Natural killer cell (primary cell): ENCODE data around the gene AIF1L. TPM values are rescaled to one million over a fixed set of nuclear protein-coding genes. Genes with fewer than 3 reads are reported as not detected.
A peak's percentile ranks its signal among the peaks of the same experiment; 100 is the strongest.
"Not testable (repeated sequence)": the region's sequence is repeated elsewhere in the genome, so short reads cannot be mapped to it uniquely, and the experiment has no call there.

ENCODE experiments used
- ATAC-seq, 3 donors: fragments of 150-1000 bp in 2 of 3; fragments of 200-7000 bp in 1 of 3; cut with Tn5 transposase; 1 replicate in 1 of 3; 2 replicates in 2 of 3; pipeline ENCODE4 v1.10.0; 2021; ENCODE audit warnings: mild to moderate bottlenecking in 2 of 3, moderate library complexity in 2 of 3
- DNase-seq, 2 donors: peaks; one replicate each; pipeline versions ENCODE4 v3.0.0 to v3.0.0-alpha.2; 2013 to 2021; ENCODE audit warnings: mixed read lengths in 1 of 2
- H3K27ac ChIP-seq: one replicate; pipeline ENCODE4 v1.5.1; 2013; ENCODE audit warnings: mild to moderate bottlenecking, low read length
- H3K27me3 ChIP-seq: one replicate; pipeline ENCODE4 v1.6.1; 2013; ENCODE audit warnings: low read length; ENCODE audit not compliant: control insufficient read depth, insufficient read depth
- H3K36me3 ChIP-seq: one replicate; pipeline ENCODE4 v1.6.1; 2013; ENCODE audit warnings: low read length; ENCODE audit not compliant: control insufficient read depth, insufficient read depth
- H3K4me1 ChIP-seq: one replicate; pipeline ENCODE4 v1.6.1; 2013; ENCODE audit warnings: low read length; ENCODE audit not compliant: control insufficient read depth, insufficient read depth
- H3K4me3 ChIP-seq: one replicate; pipeline ENCODE4 v1.5.1; 2013; ENCODE audit warnings: low read length
- H3K9me3 ChIP-seq: one replicate; pipeline ENCODE4 v1.6.1; 2013; ENCODE audit warnings: low read length; ENCODE audit not compliant: control insufficient read depth, insufficient read depth
- H3K27ac Mint-ChIP-seq, 2 donors: one replicate each; pipeline ENCODE4 v1.8.0; 2022; ENCODE audit warnings: mild to moderate bottlenecking in 2 of 2, mixed read lengths in 2 of 2, moderate library complexity in 1 of 2
- H3K27me3 Mint-ChIP-seq, 2 donors: one replicate each; pipeline ENCODE4 v1.8.0; 2022; ENCODE audit warnings: low read depth in 2 of 2, mixed read lengths in 2 of 2
- H3K36me3 Mint-ChIP-seq: one replicate; pipeline ENCODE4 v1.8.0; 2022; ENCODE audit warnings: mixed read lengths
- H3K4me1 Mint-ChIP-seq, 2 donors: one replicate each; pipeline ENCODE4 v1.8.0; 2022; ENCODE audit warnings: mixed read lengths in 2 of 2
- H3K4me3 Mint-ChIP-seq: one replicate; pipeline ENCODE4 v1.8.0; 2022; ENCODE audit warnings: mild to moderate bottlenecking, moderate library complexity, mixed read lengths
- H3K9me3 Mint-ChIP-seq, 2 donors: one replicate each; pipeline ENCODE4 v1.8.0; 2022; ENCODE audit warnings: mixed read lengths in 2 of 2
- WGBS: methylation state at CpG from one replicate; pipeline ENCODE4 v1.1.7; 2013; ENCODE audit warnings: missing lambda C conversion rate; ENCODE audit not compliant: insufficient coverage; 5-methylcytosine and 5-hydroxymethylcytosine counted together
- intact Hi-C: fragments of 100-400 bp; cut with micrococcal nuclease; formaldehyde crosslinking; loops from one replicate; pipeline ENCODE4 v1.14.2; 2022
- total RNA-seq, 4 donors: library from RNA; stranded (reverse); fragments of 120-200 nt in 1 of 4; gene quantifications; one replicate each; pipeline versions ENCODE4 v1.2.3 to v1.2.4, GENCODE V29; 2013 to 2022
- TF ChIP-seq, protein P1 (sequence below): fragments of 200-600 bp; IDR thresholded peaks from one replicate; pipeline ENCODE4 v1.8.0; 2022; ENCODE audit warnings: antibody characterized with exemption

The AIF1L gene
- total RNA-seq, 3 donors from 2014 or later (not counting 1 experiment from before 2014, with no cell fraction given) = not detected

DNA sequence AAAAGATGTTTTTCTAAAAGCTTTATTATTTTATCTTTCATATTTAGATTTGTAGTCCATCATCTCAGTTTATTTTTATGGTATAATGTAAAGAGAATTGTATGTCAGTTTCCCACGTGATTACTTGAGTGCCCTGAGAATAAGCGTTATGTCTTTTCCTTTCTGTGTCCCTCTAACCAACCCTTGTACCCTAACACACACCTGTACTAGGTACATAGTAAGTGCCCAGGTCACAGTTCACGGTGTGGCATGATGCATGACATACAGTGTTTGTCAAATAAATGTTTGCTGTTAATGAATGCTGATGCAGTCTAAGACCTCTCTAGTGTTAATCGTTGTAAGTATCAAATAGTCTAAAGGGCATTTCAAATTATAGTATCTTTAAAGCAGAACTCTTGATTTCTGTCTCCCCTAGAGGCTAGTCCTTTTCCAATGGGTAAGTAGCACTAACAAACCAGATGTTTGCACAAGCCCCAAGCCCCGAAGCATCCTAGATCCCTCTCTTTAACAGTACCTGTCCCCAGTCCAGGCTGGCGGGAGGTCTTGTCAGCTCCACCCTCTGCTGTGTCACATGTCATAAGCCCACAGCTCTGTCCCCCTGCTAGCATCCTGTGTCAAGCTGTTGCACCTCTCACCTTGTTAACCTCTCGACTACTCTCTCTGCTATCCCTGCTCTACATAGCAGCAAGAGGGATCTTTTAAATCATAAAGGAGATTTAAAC, 52.8 kb downstream of the AIF1L start:
- DNase-seq = no peak
- ATAC-seq = peak; percentile 47 to 70 (median 54)
- 74% methylated on average over 7 of the region's 7 CpGs for WGBS
- Histone ChIP-seq H3K9me3 (no peaks in the 10 kb centered on the region), H3K4me1 (no peaks in the 10 kb centered on the region), H3K4me3 (no peak overlapping the region), H3K27ac (no peak overlapping the region), H3K27me3 (no peaks in the 10 kb centered on the region), H3K36me3 (peaks cover 88% of the 10 kb centered on the region)
- Mint-ChIP-seq H3K27ac (peak overlapping the region; percentile 30 to 46), H3K4me3 (no peak overlapping the region), H3K36me3 (peaks cover 52% of the 10 kb centered on the region), H3K9me3 (no peaks in the 10 kb centered on the region), H3K4me1 (peaks cover 12% of the 10 kb centered on the region in 2 donors), H3K27me3 (no peaks in the 10 kb centered on the region)
- intact Hi-C loops = no loop called here
- TF ChIP-seq, protein P1, sequence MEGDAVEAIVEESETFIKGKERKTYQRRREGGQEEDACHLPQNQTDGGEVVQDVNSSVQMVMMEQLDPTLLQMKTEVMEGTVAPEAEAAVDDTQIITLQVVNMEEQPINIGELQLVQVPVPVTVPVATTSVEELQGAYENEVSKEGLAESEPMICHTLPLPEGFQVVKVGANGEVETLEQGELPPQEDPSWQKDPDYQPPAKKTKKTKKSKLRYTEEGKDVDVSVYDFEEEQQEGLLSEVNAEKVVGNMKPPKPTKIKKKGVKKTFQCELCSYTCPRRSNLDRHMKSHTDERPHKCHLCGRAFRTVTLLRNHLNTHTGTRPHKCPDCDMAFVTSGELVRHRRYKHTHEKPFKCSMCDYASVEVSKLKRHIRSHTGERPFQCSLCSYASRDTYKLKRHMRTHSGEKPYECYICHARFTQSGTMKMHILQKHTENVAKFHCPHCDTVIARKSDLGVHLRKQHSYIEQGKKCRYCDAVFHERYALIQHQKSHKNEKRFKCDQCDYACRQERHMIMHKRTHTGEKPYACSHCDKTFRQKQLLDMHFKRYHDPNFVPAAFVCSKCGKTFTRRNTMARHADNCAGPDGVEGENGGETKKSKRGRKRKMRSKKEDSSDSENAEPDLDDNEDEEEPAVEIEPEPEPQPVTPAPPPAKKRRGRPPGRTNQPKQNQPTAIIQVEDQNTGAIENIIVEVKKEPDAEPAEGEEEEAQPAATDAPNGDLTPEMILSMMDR = no peak

DNA sequence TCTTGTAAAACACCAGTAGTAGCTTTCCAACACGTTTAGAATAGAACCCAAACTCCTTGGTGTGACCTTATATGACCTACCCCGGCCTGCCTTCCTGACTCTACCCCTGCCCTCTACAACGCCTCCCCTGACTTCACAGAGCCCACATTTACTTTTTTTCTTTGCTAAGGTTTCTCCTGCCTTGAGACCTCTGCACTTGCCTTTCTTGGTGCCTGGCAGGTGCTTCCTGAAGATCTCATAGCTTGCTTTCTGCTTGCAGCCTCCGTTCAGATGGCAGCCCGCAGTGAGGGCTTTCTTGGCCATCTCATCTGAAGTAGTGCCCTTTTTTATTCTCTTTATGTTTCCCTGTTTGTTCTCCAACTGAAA, 53.3 kb downstream of the AIF1L start:
- Mint-ChIP-seq H3K4me1 (peaks cover 12 to 13% of the 10 kb centered on the region in 2 donors), H3K4me3 (no peak overlapping the region), H3K27ac (peak overlapping the region; percentile 30 to 46), H3K9me3 (no peaks in the 10 kb centered on the region), H3K36me3 (peaks cover 51% of the 10 kb centered on the region), H3K27me3 (no peaks in the 10 kb centered on the region)
- Histone ChIP-seq H3K4me3 (no peak overlapping the region), H3K36me3 (peaks cover 87% of the 10 kb centered on the region), H3K9me3 (no peaks in the 10 kb centered on the region), H3K27me3 (no peaks in the 10 kb centered on the region), H3K4me1 (no peaks in the 10 kb centered on the region), H3K27ac (no peak overlapping the region)
- TF ChIP-seq, protein P1 = no peak
- 33% methylated on average over 4 of the region's 5 CpGs for WGBS
- intact Hi-C loops = no loop called here
- DNase-seq (no peak), ATAC-seq (peak in 1 of 3 donors; percentile 24)

DNA sequence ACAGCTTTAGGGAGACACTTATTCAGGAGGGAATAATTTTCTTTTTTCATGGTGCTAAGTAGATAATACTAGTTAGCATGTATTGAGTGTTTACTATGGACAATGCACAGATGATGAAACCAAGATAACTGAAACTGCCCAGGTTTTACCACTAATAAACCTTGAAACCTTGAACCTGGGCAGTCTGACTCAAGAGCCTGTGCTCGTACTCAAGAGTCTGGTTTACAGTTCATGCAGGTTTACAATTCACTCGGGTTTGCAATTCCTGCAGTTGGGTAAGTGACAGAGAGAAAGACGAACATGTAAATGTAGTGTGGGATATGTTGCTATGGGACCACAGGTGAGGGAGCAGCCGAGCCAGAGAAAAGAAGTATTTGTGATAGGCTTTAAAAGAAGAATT, 57.3 kb downstream of the AIF1L start:
- TF ChIP-seq, protein P1 = no peak
- Mint-ChIP-seq H3K27me3 (no peaks in the 10 kb centered on the region), H3K27ac (no peak overlapping the region), H3K4me3 (no peak overlapping the region), H3K9me3 (no peaks in the 10 kb centered on the region), H3K4me1 (peaks cover 19 to 24% of the 10 kb centered on the region in 2 donors), H3K36me3 (peaks cover 56% of the 10 kb centered on the region)
- no peaks in the 10 kb centered on the region for H3K27me3 ChIP-seq
- H3K9me3 ChIP-seq = no peaks in the 10 kb centered on the region
- no peak for DNase-seq
- 95% methylated on average over 4 of the region's 4 CpGs for WGBS
- no peak overlapping the region for H3K4me3 ChIP-seq
- intact Hi-C loops = no loop called here
- no peak overlapping the region for H3K27ac ChIP-seq
- H3K4me1 ChIP-seq = no peaks in the 10 kb centered on the region
- no peak for ATAC-seq
- H3K36me3 ChIP-seq = peaks cover 68% of the 10 kb centered on the region

- H3K9me3 Mint-ChIP-seq, H3K27ac ChIP-seq, DNase-seq, H3K4me3 Mint-ChIP-seq, intact Hi-C loops, H3K27ac Mint-ChIP-seq, H3K9me3 ChIP-seq, H3K4me1 ChIP-seq, H3K27me3 ChIP-seq, H3K4me3 ChIP-seq, ATAC-seq, H3K27me3 Mint-ChIP-seq: not testable (repeated sequence)
- peaks cover 7 to 12% of the 10 kb centered on the region in 2 donors for H3K4me1 Mint-ChIP-seq
- H3K36me3 ChIP-seq = peaks cover 64% of the 10 kb centered on the region
- H3K36me3 Mint-ChIP-seq = peaks cover 40% of the 10 kb centered on the region
- 100% methylated on average over 1 of the region's 1 CpG for WGBS
Measured at GRCh38 chr9:131158673-131159072, 62.3 kb downstream of the AIF1L start.
